Measurements from ENCODE around the gene PRDM4. TPM values are rescaled to one million over a fixed set of nuclear protein-coding genes. Genes with fewer than 3 reads are reported as not detected.

The PRDM4 gene
- polyA plus RNA-seq, 1 of the 3 experiments (the other 2 are of a cell fraction), result 22.1 TPM

DNA sequence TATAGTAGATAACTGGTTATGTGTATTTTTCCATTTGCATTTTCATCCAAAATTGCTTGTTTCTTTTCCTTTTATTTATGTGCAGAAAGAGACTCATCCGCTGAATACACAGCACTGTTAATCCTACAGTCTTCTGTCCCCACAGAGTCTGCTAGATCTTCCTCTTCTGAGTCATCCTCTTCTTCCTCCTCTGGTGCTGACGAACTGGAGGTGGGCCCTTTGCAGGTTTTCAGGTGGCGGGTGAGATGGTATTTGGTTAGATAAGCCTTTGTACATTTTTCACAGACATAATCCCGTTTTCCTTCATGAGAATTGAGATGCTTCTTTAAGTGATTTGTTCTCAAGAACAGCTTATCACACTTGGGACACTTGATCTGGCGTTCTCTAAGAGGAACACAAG lies 26.8 kb downstream of the PRDM4 start:
- DNase-seq, result no peak
- Histone ChIP-seq H3K4me2 (no peak overlapping the region), H3K79me2 (ENCODE audit: insufficient read depth) (no peaks in the 10 kb centered on the region), H3K9ac (no peak overlapping the region), H3K27me3 (ENCODE audit: insufficient read depth) (no peaks in the 10 kb centered on the region), H3K9me2 (no peaks in the 10 kb centered on the region), H3K36me3 (replicated peaks in 1 of 2; ENCODE audit: control insufficient read depth in 1 of 2, insufficient read depth in 2 of 2, low read length in 1 of 2) (peaks cover 60 to 67% of the 10 kb centered on the region in 2 experiments), H3F3A (replicated peaks; ENCODE audit: insufficient read depth) (peaks cover 6% of the 10 kb centered on the region), H3K4me1 (ENCODE audit: control insufficient read depth in 1 of 2, insufficient read depth in 2 of 2, low read depth in 1 of 2, low read length in 1 of 2) (no peaks in the 10 kb centered on the region; a peak in 1 of 4 replicates), H3K9me3 (no peaks in the 10 kb centered on the region), H2AFZ (ENCODE audit: low read depth) (no peak overlapping the region), H3K4me3 (ENCODE audit: low read depth in 2 of 2, low read length in 1 of 2) (no peak overlapping the region), H3K27ac (ENCODE audit: low read depth in 2 of 2, low read length in 1 of 2) (no peak overlapping the region), H4K20me1 (ENCODE audit: insufficient read depth) (no peaks in the 10 kb centered on the region)
- WGBS (ENCODE audit: low lambda C conversion rate), result 94% methylated on average over 5 of the region's 5 CpGs
- POLR2A ChIA-PET, result no interaction called here
- CTCF ChIA-PET, result interaction anchor here (1.2 kb wide), 1 partner anchor 11 kb away, joined by 4 read pairs; no protein-coding TSS in a partner anchor
- no peak for TF ChIP-seq RAD21 (IDR thresholded peaks at IDR 0.05; ENCODE audit: low read length)
- TF ChIP-seq GATA2 (CRISPR knock-in tag; IDR thresholded peaks at IDR 0.05), result no peak
- no peak for TF ChIP-seq YY1 (IDR thresholded peaks at IDR 0.05; ENCODE audit: low read depth)
- no peak for TF ChIP-seq POLR2AphosphoS5 (IDR thresholded peaks at IDR 0.05; ENCODE audit: low read depth, low read length)
- no peak for TF ChIP-seq RCOR1 (IDR thresholded peaks at IDR 0.05; ENCODE audit: low read length)
- no peak for TF ChIP-seq ELF1 (IDR thresholded peaks at IDR 0.05)
- TF ChIP-seq TCF12 (IDR thresholded peaks at IDR 0.05), result no peak
- no peak for TF ChIP-seq SMC3 (IDR thresholded peaks at IDR 0.05; ENCODE audit: low read depth, low read length)
- no peak for TF ChIP-seq MXI1 (IDR thresholded peaks at IDR 0.05; ENCODE audit: low read depth, low read length)
- TF ChIP-seq, protein P1, sequence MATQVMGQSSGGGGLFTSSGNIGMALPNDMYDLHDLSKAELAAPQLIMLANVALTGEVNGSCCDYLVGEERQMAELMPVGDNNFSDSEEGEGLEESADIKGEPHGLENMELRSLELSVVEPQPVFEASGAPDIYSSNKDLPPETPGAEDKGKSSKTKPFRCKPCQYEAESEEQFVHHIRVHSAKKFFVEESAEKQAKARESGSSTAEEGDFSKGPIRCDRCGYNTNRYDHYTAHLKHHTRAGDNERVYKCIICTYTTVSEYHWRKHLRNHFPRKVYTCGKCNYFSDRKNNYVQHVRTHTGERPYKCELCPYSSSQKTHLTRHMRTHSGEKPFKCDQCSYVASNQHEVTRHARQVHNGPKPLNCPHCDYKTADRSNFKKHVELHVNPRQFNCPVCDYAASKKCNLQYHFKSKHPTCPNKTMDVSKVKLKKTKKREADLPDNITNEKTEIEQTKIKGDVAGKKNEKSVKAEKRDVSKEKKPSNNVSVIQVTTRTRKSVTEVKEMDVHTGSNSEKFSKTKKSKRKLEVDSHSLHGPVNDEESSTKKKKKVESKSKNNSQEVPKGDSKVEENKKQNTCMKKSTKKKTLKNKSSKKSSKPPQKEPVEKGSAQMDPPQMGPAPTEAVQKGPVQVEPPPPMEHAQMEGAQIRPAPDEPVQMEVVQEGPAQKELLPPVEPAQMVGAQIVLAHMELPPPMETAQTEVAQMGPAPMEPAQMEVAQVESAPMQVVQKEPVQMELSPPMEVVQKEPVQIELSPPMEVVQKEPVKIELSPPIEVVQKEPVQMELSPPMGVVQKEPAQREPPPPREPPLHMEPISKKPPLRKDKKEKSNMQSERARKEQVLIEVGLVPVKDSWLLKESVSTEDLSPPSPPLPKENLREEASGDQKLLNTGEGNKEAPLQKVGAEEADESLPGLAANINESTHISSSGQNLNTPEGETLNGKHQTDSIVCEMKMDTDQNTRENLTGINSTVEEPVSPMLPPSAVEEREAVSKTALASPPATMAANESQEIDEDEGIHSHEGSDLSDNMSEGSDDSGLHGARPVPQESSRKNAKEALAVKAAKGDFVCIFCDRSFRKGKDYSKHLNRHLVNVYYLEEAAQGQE (IDR thresholded peaks at IDR 0.05; ENCODE audit: low read depth, low read length), result no peak
- no peak for TF ChIP-seq JUND (IDR thresholded peaks at IDR 0.05)
- TF ChIP-seq, protein P2, sequence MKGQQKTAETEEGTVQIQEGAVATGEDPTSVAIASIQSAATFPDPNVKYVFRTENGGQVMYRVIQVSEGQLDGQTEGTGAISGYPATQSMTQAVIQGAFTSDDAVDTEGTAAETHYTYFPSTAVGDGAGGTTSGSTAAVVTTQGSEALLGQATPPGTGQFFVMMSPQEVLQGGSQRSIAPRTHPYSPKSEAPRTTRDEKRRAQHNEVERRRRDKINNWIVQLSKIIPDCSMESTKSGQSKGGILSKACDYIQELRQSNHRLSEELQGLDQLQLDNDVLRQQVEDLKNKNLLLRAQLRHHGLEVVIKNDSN (IDR thresholded peaks at IDR 0.05; ENCODE audit: borderline replicate concordance, low read depth), result no peak
- TF ChIP-seq, protein P3, sequence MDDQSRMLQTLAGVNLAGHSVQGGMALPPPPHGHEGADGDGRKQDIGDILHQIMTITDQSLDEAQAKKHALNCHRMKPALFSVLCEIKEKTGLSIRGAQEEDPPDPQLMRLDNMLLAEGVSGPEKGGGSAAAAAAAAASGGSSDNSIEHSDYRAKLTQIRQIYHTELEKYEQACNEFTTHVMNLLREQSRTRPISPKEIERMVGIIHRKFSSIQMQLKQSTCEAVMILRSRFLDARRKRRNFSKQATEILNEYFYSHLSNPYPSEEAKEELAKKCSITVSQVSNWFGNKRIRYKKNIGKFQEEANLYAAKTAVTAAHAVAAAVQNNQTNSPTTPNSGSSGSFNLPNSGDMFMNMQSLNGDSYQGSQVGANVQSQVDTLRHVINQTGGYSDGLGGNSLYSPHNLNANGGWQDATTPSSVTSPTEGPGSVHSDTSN (IDR thresholded peaks at IDR 0.05), result no peak
- TF ChIP-seq MEF2A (IDR thresholded peaks at IDR 0.05; ENCODE audit: borderline replicate concordance, low read depth), result no peak

DNA sequence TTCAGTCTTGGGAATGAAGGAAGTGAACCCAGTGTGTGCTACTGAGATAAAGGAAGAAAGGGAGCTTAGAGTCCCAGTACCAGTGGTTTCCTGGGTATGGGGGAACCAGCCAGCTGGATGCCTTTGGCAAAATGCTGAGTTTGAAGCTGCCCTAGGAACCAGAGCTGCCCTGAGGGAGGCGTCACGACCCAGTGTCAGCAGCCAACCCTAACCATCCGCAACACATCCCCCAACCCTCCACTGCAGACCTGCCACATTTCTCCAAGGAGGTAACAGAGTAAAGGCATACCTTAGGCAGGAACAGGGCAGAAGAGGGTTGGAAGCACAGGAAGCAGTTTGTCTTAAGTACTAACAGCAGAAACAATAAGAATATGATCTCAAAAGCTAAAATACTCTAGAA lies 28.6 kb downstream of the PRDM4 start:
- WGBS (ENCODE audit: low lambda C conversion rate), result 97% methylated on average over 3 of the region's 3 CpGs
- no peak overlapping the region for H2AFZ ChIP-seq (ENCODE audit: low read depth)
- no peak overlapping the region for H3K4me3 ChIP-seq (ENCODE audit: low read depth in 2 of 2, low read length in 1 of 2)
- no peaks in the 10 kb centered on the region for H3K9me2 ChIP-seq
- H3K27ac ChIP-seq (ENCODE audit: low read depth in 2 of 2, low read length in 1 of 2), result no peak overlapping the region
- no peak overlapping the region for H3K4me2 ChIP-seq
- ChIA-PET POLR2A (interaction anchor here (1.1 kb wide), 1 partner anchor 10 kb away, joined by 3 read pairs; no protein-coding TSS in a partner anchor), CTCF (interaction anchor here (1.0 to 1.9 kb wide), 2 partner anchors 153 to 180 kb away, joined by 3 to 6 read pairs; no protein-coding TSS in a partner anchor)
- no peaks in the 10 kb centered on the region for H3K27me3 ChIP-seq (ENCODE audit: insufficient read depth)
- no peaks in the 10 kb centered on the region; a peak in 1 of 4 replicates for H3K4me1 ChIP-seq (ENCODE audit: control insufficient read depth in 1 of 2, insufficient read depth in 2 of 2, low read depth in 1 of 2, low read length in 1 of 2)
- no peak overlapping the region for H3K9ac ChIP-seq
- no peak for DNase-seq
- peaks cover 44 to 49% of the 10 kb centered on the region in 2 experiments for H3K36me3 ChIP-seq (replicated peaks in 1 of 2; ENCODE audit: control insufficient read depth in 1 of 2, insufficient read depth in 2 of 2, low read length in 1 of 2)
- H3K79me2 ChIP-seq (ENCODE audit: insufficient read depth), result no peaks in the 10 kb centered on the region
- no peaks in the 10 kb centered on the region for H4K20me1 ChIP-seq (ENCODE audit: insufficient read depth)
- peaks cover 6% of the 10 kb centered on the region for H3F3A ChIP-seq (replicated peaks; ENCODE audit: insufficient read depth)
- no peaks in the 10 kb centered on the region for H3K9me3 ChIP-seq
- no peak for TF ChIP-seq MXI1 (IDR thresholded peaks at IDR 0.05; ENCODE audit: low read depth, low read length)
